WTC11 (cell line): ENCODE results near the gene KRT14. TPM values are rescaled to one million over a fixed set of nuclear protein-coding genes. Genes with fewer than 3 reads are reported as not detected.
"Not testable (repeated sequence)": the region's sequence is repeated elsewhere in the genome, so short reads cannot be mapped to it uniquely, and the experiment has no call there.

ENCODE experiments used
- ATAC-seq: fragments of 200-7000 bp; cut with Tn5 transposase; 2 replicates; pipeline ENCODE4 v1.10.0; 2021; ENCODE audit warnings: mild to moderate bottlenecking, moderate library complexity
- CTCF ChIA-PET: fragments of 300-600 bp; sonication (Branson Sonifier 250); formaldehyde crosslinking; loops from one replicate; lab custom pipeline; 2021; ENCODE audit warnings: antibody characterized with exemption; lab: Charles Lee
- POLR2A ChIA-PET: fragments of 350-600 bp; sonication (Branson Sonifier 250); formaldehyde crosslinking; loops from one replicate; lab custom pipeline; 2021; ENCODE audit warnings: antibody characterized with exemption; lab: Charles Lee
- DNase-seq: peaks from one replicate; pipeline ENCODE4 v3.0.0; 2021; ENCODE audit warnings: low spot score
- H3K27ac Mint-ChIP-seq: 2 replicates; pipeline ENCODE4 v1.8.0; 2021; ENCODE audit warnings: mixed read lengths
- H3K27me3 Mint-ChIP-seq: 2 replicates; pipeline ENCODE4 v1.8.0; 2021; ENCODE audit warnings: low read depth, mild to moderate bottlenecking, moderate library complexity, mixed read lengths
- H3K36me3 Mint-ChIP-seq: 2 replicates; pipeline ENCODE4 v1.8.0; 2021; ENCODE audit warnings: mixed read lengths
- H3K4me1 Mint-ChIP-seq: 2 replicates; pipeline ENCODE4 v1.8.0; 2022; ENCODE audit warnings: mixed read lengths
- H3K4me3 Mint-ChIP-seq: 2 replicates; pipeline ENCODE4 v1.8.0; 2021; ENCODE audit warnings: mild to moderate bottlenecking, moderate library complexity, mixed read lengths
- H3K9me3 Mint-ChIP-seq: 2 replicates; pipeline ENCODE4 v1.8.0; 2021; ENCODE audit warnings: mixed read lengths
- AR ChIP-seq: fragments of 250-450 bp; sonication (Bioruptor Pico); IDR thresholded peaks from 2 replicates; pipeline ENCODE4 v1.9.0; 2021; ENCODE audit warnings: mild to moderate bottlenecking
- ARID4B ChIP-seq: sonication (generic); formaldehyde crosslinking; IDR thresholded peaks from 2 replicates; pipeline ENCODE4 v1.8.0; 2023; ENCODE audit warnings: missing genetic modification reagents, mild to moderate bottlenecking, borderline replicate concordance
- ETV6 ChIP-seq: sonication (generic); formaldehyde crosslinking; IDR thresholded peaks from 2 replicates; pipeline ENCODE4 v1.8.1; 2022; ENCODE audit warnings: mild to moderate bottlenecking, missing genetic modification reagents
- FOXP1 ChIP-seq: sonication (generic); formaldehyde crosslinking; IDR thresholded peaks from 2 replicates; pipeline ENCODE4 v1.8.0; 2022; ENCODE audit warnings: missing genetic modification reagents, mild to moderate bottlenecking, moderate library complexity, borderline replicate concordance
- GTF2I ChIP-seq: fragments of 250-450 bp; sonication (Bioruptor Pico); conservative IDR thresholded peaks from 2 replicates; pipeline ENCODE4 v1.4.0; 2021; ENCODE audit warnings: mild to moderate bottlenecking
- NFYB ChIP-seq: sonication (generic); formaldehyde crosslinking; conservative IDR thresholded peaks from 2 replicates; pipeline ENCODE4 v1.8.0; 2022; ENCODE audit warnings: low read depth, missing genetic modification reagents
- NR2C2 ChIP-seq: sonication (generic); formaldehyde crosslinking; IDR thresholded peaks from 2 replicates; pipeline ENCODE4 v1.8.0; 2022; ENCODE audit warnings: mild to moderate bottlenecking, missing genetic modification reagents
- OVOL2 ChIP-seq: fragments of 250-450 bp; sonication (Bioruptor Pico); IDR thresholded peaks from 2 replicates; pipeline ENCODE4 v1.9.0; 2021; ENCODE audit warnings: mild to moderate bottlenecking, borderline replicate concordance
- total RNA-seq: library from RNA; stranded (reverse); gene quantifications from 3 replicates; pipeline ENCODE4 v1.2.3, GENCODE V29; 2021
- TF ChIP-seq, protein P1 (sequence below): sonication (generic); formaldehyde crosslinking; conservative IDR thresholded peaks from 2 replicates; pipeline ENCODE4 v1.8.1; 2023; ENCODE audit warnings: mild to moderate bottlenecking, low read depth, missing genetic modification reagents, moderate library complexity
- TF ChIP-seq, protein P2 (sequence below): fragments of 250-450 bp; sonication (Bioruptor Pico); IDR thresholded peaks from 2 replicates; pipeline ENCODE4 v1.9.0; 2021; ENCODE audit warnings: moderate library complexity, mild to moderate bottlenecking, inconsistent platforms, borderline replicate concordance

The KRT14 gene
- total RNA-seq, 1 experiment from 2014 or later, result not detected

DNA sequence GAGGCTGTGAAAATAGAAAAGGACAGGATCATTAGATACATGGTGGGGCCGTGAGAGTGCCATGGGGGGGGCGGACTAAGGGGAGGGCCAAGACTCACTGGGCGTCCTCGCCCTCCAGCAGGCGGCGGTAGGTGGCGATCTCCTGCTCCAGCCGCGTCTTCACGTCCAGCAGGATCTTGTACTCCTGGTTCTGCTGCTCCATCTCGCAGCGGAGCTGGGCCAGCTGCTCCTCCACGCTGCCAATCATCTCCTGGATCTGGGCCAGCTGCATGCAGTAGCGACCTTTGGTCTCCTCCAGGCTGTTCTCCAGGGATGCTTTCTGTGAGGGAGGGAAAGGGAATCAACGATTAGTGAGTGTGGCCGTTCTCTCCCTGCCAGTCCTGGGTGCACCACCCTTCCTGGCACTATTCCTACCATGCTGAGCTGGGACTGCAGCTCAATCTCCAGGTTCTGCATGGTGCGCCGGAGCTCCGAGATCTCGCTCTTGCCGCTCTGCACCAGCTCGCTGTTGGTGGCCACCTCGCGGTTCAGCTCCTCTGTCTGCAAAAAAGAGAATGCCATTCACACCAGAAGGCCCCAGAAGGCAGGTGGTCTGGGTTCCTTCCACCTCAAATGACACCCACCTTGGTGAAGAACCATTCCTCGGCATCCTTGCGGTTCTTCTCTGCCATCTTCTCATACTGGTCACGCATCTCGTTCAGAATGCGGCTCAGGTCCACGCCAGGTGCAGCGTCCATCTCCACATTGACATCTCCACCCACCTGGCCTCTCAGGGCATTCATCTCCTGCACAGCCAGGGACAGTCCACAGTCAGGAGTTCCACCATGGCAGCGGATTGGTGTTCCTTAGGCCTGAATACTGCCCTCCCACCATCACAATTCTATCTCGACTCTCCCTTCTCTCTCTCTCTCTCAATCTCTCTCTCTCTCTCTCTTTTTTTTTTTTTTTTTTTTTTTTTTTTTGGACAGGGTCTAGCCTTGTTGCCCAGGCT lies 3.3 kb downstream of the KRT14 start (continued):
- TF ChIP-seq AR (no peak), OVOL2 (CRISPR knock-in tag) (no peak), NR2C2 (CRISPR knock-in tag) (no peak), ETV6 (CRISPR knock-in tag) (no peak), FOXP1 (no peak), GTF2I (CRISPR knock-in tag) (no peak), ARID4B (CRISPR knock-in tag) (no peak), NFYB (CRISPR knock-in tag) (no peak)
- TF ChIP-seq, protein P1, sequence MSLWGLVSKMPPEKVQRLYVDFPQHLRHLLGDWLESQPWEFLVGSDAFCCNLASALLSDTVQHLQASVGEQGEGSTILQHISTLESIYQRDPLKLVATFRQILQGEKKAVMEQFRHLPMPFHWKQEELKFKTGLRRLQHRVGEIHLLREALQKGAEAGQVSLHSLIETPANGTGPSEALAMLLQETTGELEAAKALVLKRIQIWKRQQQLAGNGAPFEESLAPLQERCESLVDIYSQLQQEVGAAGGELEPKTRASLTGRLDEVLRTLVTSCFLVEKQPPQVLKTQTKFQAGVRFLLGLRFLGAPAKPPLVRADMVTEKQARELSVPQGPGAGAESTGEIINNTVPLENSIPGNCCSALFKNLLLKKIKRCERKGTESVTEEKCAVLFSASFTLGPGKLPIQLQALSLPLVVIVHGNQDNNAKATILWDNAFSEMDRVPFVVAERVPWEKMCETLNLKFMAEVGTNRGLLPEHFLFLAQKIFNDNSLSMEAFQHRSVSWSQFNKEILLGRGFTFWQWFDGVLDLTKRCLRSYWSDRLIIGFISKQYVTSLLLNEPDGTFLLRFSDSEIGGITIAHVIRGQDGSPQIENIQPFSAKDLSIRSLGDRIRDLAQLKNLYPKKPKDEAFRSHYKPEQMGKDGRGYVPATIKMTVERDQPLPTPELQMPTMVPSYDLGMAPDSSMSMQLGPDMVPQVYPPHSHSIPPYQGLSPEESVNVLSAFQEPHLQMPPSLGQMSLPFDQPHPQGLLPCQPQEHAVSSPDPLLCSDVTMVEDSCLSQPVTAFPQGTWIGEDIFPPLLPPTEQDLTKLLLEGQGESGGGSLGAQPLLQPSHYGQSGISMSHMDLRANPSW (CRISPR knock-in tag), result no peak
- TF ChIP-seq, protein P2, sequence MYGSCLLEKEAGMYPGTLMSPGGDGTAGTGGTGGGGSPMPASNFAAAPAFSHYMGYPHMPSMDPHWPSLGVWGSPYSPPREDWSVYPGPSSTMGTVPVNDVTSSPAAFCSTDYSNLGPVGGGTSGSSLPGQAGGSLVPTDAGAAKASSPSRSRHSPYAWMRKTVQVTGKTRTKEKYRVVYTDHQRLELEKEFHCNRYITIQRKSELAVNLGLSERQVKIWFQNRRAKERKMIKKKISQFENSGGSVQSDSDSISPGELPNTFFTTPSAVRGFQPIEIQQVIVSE, result no peak

DNA sequence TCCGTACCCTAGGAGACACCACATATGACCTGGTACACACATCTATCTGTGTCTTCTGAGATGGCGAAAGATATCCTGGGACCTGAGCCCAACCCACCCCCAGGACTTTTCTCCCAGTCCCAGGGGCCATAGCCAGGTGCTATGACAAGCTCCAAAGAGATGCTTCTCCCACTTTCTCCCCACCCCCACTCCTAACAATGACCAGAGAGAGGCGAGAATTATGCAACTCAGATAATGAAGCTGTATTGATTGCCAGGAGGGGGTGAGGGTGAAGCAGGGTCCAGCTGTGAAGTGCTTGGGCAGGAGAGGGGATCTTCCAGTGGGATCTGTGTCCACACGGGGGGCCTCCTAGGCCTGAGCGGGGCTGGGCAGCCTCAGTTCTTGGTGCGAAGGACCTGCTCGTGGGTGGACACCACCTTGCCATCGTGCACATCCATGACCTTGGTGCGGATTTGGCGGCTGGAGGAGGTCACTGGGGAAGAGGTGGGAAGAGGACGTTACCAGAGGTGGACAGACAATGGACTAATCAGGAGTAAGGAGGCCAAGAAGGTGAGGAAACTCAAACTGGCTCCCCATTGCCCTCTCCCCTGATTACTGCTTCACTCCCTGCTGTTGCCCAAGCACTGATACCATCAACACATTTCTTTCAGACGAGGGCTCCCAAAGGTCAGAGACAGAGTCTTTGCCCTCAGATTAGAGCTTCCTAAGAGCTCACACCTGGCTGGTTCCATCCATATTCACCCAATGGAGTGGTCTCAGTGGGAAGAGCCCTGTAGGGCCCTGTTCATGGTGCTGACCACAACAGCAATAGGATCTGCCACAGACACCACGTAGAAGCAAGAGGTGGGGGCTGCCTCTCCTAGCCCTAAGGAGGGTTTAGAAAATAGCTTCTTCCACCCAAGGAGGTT lies 4.4 kb downstream of the KRT14 start:
- H3K36me3 Mint-ChIP-seq, POLR2A ChIA-PET, DNase-seq, H3K27ac Mint-ChIP-seq, ATAC-seq, H3K9me3 Mint-ChIP-seq, H3K4me3 Mint-ChIP-seq: not testable (repeated sequence)
- peaks cover 23% of the 10 kb centered on the region for H3K27me3 Mint-ChIP-seq
- CTCF ChIA-PET, result interaction anchor here (1.5 to 3.8 kb wide), 4 partner anchors 32 to 81 kb away, joined by 5 to 22 read pairs (median 12); no protein-coding TSS in a partner anchor
- peaks cover 11% of the 10 kb centered on the region for H3K4me1 Mint-ChIP-seq
